PC-3 (cell line): Measurements from ENCODE around the gene PPOX.
A peak's percentile ranks its signal among the peaks of the same experiment; 100 is the strongest.

Experiments
- CTCF ChIP-seq: fragments of 300-600 bp; sonication (generic); conservative IDR thresholded peaks from 2 replicates; pipeline ENCODE4 v1.5.1; 2017; ENCODE audit warnings: antibody characterized with exemption, low read depth, mild to moderate bottlenecking, low read length
- EZH2 ChIP-seq: fragments of 300-600 bp; sonication (generic); IDR thresholded peaks from one replicate; pipeline ENCODE4 v1.6.1; 2017; ENCODE audit warnings: antibody characterized with exemption, mild to moderate bottlenecking, low read length; ENCODE audit not compliant: unreplicated experiment
- EZH2phosphoT487 ChIP-seq: fragments of 300-600 bp; sonication (generic); IDR thresholded peaks from 2 replicates; pipeline ENCODE4 v1.6.1; 2018; ENCODE audit warnings: mild to moderate bottlenecking, antibody characterized with exemption, low read length, borderline replicate concordance

- peak; percentile 59 for TF ChIP-seq CTCF
- TF ChIP-seq EZH2phosphoT487 = no peak
- no peak for TF ChIP-seq EZH2
Measured at GRCh38 chr1:161201836-161202712, 35.8 kb downstream of the PPOX start, which contains the start of gene NDUFS2.
